ENCODE measurements around the gene RPS19. TPM values are rescaled to one million over a fixed set of nuclear protein-coding genes. Genes with fewer than 3 reads are reported as not detected.

Gene RPS19
- total RNA-seq, 2 donors from 2014 or later: 2,321 to 2,418 TPM

DNA sequence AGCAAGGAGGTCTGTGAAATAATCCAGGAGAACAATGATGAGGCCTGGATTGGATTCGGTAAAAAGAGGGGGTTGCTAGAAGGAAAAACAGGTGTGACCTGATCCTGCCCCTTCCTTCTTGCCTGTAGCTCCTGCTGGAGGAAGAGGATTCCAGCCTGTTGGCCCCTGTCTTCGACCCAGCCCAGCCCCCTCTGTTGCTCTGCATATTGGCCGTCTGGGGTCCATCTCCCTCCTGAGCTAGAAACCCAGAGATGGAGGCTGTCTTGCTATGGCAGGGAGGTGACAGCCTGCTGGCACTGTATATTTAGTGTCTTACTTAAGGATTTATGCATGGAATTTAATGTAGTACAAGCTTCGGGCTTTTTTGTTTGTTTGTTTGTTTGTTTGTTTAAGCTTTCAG lies 8.6 kb upstream of the RPS19 start:
- Histone ChIP-seq H3K36me3 (ENCODE audit: control insufficient read depth, insufficient read depth, low read length) (no peaks in the 10 kb centered on the region), H3K9me3 (ENCODE audit: control insufficient read depth, low read length) (no peaks in the 10 kb centered on the region), H3K27me3 (ENCODE audit: control insufficient read depth, insufficient read depth, low read length, poor library complexity, severe bottlenecking) (peaks cover 25% of the 10 kb centered on the region), H3K4me3 (ENCODE audit: low read length) (no peak overlapping the region), H3K4me1 (ENCODE audit: control insufficient read depth, insufficient read depth, low read length) (peaks cover 2% of the 10 kb centered on the region), H3K9ac (ENCODE audit: extremely low read depth, low read length, poor library complexity, severe bottlenecking) (no peak overlapping the region), H3K27ac (ENCODE audit: low read depth, low read length) (no peak overlapping the region)
- no peak overlapping the region for H3K4me3 Mint-ChIP-seq
- no peaks in the 10 kb centered on the region for H3K36me3 Mint-ChIP-seq (ENCODE audit: low read depth)
- H3K4me1 Mint-ChIP-seq: peaks cover 12% of the 10 kb centered on the region
- no peaks in the 10 kb centered on the region for H3K9me3 Mint-ChIP-seq
- no peak for DNase-seq
- TF ChIP-seq, protein P1, sequence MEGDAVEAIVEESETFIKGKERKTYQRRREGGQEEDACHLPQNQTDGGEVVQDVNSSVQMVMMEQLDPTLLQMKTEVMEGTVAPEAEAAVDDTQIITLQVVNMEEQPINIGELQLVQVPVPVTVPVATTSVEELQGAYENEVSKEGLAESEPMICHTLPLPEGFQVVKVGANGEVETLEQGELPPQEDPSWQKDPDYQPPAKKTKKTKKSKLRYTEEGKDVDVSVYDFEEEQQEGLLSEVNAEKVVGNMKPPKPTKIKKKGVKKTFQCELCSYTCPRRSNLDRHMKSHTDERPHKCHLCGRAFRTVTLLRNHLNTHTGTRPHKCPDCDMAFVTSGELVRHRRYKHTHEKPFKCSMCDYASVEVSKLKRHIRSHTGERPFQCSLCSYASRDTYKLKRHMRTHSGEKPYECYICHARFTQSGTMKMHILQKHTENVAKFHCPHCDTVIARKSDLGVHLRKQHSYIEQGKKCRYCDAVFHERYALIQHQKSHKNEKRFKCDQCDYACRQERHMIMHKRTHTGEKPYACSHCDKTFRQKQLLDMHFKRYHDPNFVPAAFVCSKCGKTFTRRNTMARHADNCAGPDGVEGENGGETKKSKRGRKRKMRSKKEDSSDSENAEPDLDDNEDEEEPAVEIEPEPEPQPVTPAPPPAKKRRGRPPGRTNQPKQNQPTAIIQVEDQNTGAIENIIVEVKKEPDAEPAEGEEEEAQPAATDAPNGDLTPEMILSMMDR (conservative IDR thresholded peaks at IDR 0.05): no peak
- H3K27ac Mint-ChIP-seq: no peak overlapping the region
- peaks cover 46% of the 10 kb centered on the region for H3K27me3 Mint-ChIP-seq (ENCODE audit: insufficient read depth)
- WGBS, 2 experiments (ENCODE audit: insufficient coverage in 1 of 2, insufficient read length in 1 of 2): 61 to 77% methylated on average over 4 of the region's 4 CpGs

DNA sequence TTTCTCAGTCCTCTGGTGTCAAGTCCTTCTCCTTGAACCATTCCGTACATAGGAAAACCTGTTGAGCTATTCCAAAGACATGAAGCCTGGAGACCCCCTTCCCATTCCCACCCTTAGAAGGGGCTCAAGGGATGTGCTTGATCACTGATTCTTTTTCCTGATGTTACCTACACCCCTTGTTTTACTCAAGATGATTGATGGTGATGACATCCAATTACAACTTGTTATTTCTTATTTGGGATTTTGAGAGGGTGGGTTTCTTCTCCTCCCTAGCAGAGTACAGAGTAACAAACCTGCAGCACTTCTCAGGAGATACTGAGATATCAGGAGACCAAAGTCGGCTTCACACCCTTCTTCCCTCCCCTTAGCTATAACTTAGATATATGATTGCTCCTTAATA lies 6.7 kb upstream of the RPS19 start:
- WGBS, 2 experiments (ENCODE audit: insufficient coverage in 1 of 2, insufficient read length in 1 of 2): 67% methylated on average over 1 to 2 of the region's 2 CpGs
- H3K36me3 ChIP-seq (ENCODE audit: control insufficient read depth, insufficient read depth, low read length): no peaks in the 10 kb centered on the region
- H3K4me3 ChIP-seq (ENCODE audit: low read length): no peak overlapping the region
- no peaks in the 10 kb centered on the region for H3K36me3 Mint-ChIP-seq (ENCODE audit: low read depth)
- peaks cover 48% of the 10 kb centered on the region for H3K27me3 Mint-ChIP-seq (ENCODE audit: insufficient read depth)
- peaks cover 25% of the 10 kb centered on the region for H3K27me3 ChIP-seq (ENCODE audit: control insufficient read depth, insufficient read depth, low read length, poor library complexity, severe bottlenecking)
- H3K4me1 ChIP-seq (ENCODE audit: control insufficient read depth, insufficient read depth, low read length): peaks cover 2% of the 10 kb centered on the region
- H3K9me3 ChIP-seq (ENCODE audit: control insufficient read depth, low read length): no peaks in the 10 kb centered on the region
- H3K9me3 Mint-ChIP-seq: no peaks in the 10 kb centered on the region
- H3K9ac ChIP-seq (ENCODE audit: extremely low read depth, low read length, poor library complexity, severe bottlenecking): no peak overlapping the region
- peaks cover 12% of the 10 kb centered on the region for H3K4me1 Mint-ChIP-seq
- H3K27ac Mint-ChIP-seq: no peak overlapping the region
- TF ChIP-seq, protein P1 (conservative IDR thresholded peaks at IDR 0.05): no peak
- no peak overlapping the region for H3K4me3 Mint-ChIP-seq
- H3K27ac ChIP-seq (ENCODE audit: low read depth, low read length): no peak overlapping the region
- no peak for DNase-seq

DNA sequence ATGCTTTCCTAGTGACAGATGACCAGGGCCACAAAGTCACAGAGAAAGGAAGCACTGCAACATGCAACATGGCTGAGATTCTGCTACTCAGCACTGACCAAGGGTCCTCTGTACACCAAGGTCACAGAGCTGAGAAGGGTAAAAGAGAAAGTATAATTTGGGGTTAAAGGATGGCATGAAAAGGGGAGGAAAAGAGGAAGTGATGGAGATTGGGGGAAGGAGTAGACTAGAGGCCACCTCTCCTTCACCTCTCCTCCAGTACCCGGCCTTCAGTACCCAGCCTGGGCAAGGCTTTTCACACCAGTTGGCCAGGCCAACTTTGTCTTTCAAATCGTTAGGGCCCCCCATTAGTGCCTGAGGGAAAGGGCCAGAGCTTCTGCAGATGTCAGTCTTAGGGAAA lies 6.3 kb upstream of the RPS19 start:
- peaks cover 12% of the 10 kb centered on the region for H3K4me1 Mint-ChIP-seq
- H3K9ac ChIP-seq (ENCODE audit: extremely low read depth, low read length, poor library complexity, severe bottlenecking): no peak overlapping the region
- TF ChIP-seq, protein P1 (conservative IDR thresholded peaks at IDR 0.05): no peak
- H3K27ac ChIP-seq (ENCODE audit: low read depth, low read length): no peak overlapping the region
- 40 to 72% methylated on average over 1 to 2 of the region's 2 CpGs for WGBS, 2 experiments (ENCODE audit: insufficient coverage in 1 of 2, insufficient read length in 1 of 2)
- H3K36me3 Mint-ChIP-seq (ENCODE audit: low read depth): no peaks in the 10 kb centered on the region
- peaks cover 25% of the 10 kb centered on the region for H3K27me3 ChIP-seq (ENCODE audit: control insufficient read depth, insufficient read depth, low read length, poor library complexity, severe bottlenecking)
- H3K4me3 Mint-ChIP-seq: no peak overlapping the region
- no peak overlapping the region for H3K27ac Mint-ChIP-seq
- peaks cover 2% of the 10 kb centered on the region for H3K4me1 ChIP-seq (ENCODE audit: control insufficient read depth, insufficient read depth, low read length)
- no peak for DNase-seq
- no peaks in the 10 kb centered on the region for H3K9me3 Mint-ChIP-seq
- no peaks in the 10 kb centered on the region for H3K9me3 ChIP-seq (ENCODE audit: control insufficient read depth, low read length)
- H3K4me3 ChIP-seq (ENCODE audit: low read length): no peak overlapping the region
- peaks cover 47% of the 10 kb centered on the region for H3K27me3 Mint-ChIP-seq (ENCODE audit: insufficient read depth)
- no peaks in the 10 kb centered on the region for H3K36me3 ChIP-seq (ENCODE audit: control insufficient read depth, insufficient read depth, low read length)

Measured in endodermal cell (in vitro differentiated cells).